Osteoblast (primary cell): ENCODE data around the gene TACR2. TPM values are rescaled to one million over a fixed set of nuclear protein-coding genes. Genes with fewer than 3 reads are reported as not detected.

ENCODE experiments used
- DNase-seq: peaks from one replicate; pipeline ENCODE4 v3.0.0; 2011; ENCODE audit warnings: low spot score, mixed read lengths; ENCODE audit not compliant: insufficient read length; ENCODE audit errors: missing footprints
- H2AFZ ChIP-seq: 2 replicates; pipeline ENCODE4 v1.6.0; 2011; ENCODE audit warnings: mild to moderate bottlenecking, low read length
- H3K27ac ChIP-seq: 2 replicates; pipeline ENCODE4 v1.5.1; 2011; ENCODE audit warnings: mild to moderate bottlenecking, low read depth, low read length, moderate library complexity
- H3K27me3 ChIP-seq: 2 replicates; pipeline ENCODE4 v1.6.0; 2012; ENCODE audit warnings: mild to moderate bottlenecking, control low read depth, inconsistent platforms, low read length, moderate library complexity; ENCODE audit not compliant: insufficient read depth
- H3K36me3 ChIP-seq: 2 replicates; pipeline ENCODE4 v1.5.1; 2011; ENCODE audit warnings: mild to moderate bottlenecking, low read length, control low read depth, moderate library complexity; ENCODE audit not compliant: insufficient read depth
- H3K4me1 ChIP-seq: 2 replicates; pipeline ENCODE4 v1.5.1; 2011; ENCODE audit warnings: mild to moderate bottlenecking, low read length, control low read depth, moderate library complexity; ENCODE audit not compliant: insufficient read depth
- H3K4me2 ChIP-seq: 2 replicates; pipeline ENCODE4 v1.6.0; 2011; ENCODE audit warnings: mild to moderate bottlenecking, low read length; ENCODE audit not compliant: insufficient read depth
- H3K4me3 ChIP-seq: fragments of 200-600 bp; sonication (generic); 3 replicates; pipeline ENCODE4 v1.5.1; 2012; ENCODE audit warnings: mild to moderate bottlenecking, low read length, inconsistent platforms; ENCODE audit not compliant: insufficient read depth
- H3K79me2 ChIP-seq: 2 replicates; pipeline ENCODE4 v1.6.0; 2012; ENCODE audit warnings: mild to moderate bottlenecking, low read length, control low read depth, inconsistent platforms; ENCODE audit not compliant: insufficient read depth
- H3K9me3 ChIP-seq: 2 replicates; pipeline ENCODE4 v1.5.1; 2011; ENCODE audit warnings: low read depth, low read length, control low read depth
- H4K20me1 ChIP-seq: 2 replicates; pipeline ENCODE4 v1.6.0; 2012; ENCODE audit warnings: mild to moderate bottlenecking, low read length, control low read depth; ENCODE audit not compliant: insufficient read depth
- CTCF ChIP-seq: IDR thresholded peaks from 2 replicates; pipeline ENCODE4 v1.5.1; 2011; ENCODE audit warnings: mild to moderate bottlenecking, low read depth, low read length, moderate library complexity; ENCODE audit errors: extremely low read depth
- total RNA-seq: library from RNA; depleted of rRNA; stranded (reverse); fragments of >200 nt; gene quantifications from 2 replicates; pipeline ENCODE4 v1.2.3, GENCODE V29; 2012

The TACR2 gene
- total RNA-seq, 1 donor = 0.36 TPM

DNA sequence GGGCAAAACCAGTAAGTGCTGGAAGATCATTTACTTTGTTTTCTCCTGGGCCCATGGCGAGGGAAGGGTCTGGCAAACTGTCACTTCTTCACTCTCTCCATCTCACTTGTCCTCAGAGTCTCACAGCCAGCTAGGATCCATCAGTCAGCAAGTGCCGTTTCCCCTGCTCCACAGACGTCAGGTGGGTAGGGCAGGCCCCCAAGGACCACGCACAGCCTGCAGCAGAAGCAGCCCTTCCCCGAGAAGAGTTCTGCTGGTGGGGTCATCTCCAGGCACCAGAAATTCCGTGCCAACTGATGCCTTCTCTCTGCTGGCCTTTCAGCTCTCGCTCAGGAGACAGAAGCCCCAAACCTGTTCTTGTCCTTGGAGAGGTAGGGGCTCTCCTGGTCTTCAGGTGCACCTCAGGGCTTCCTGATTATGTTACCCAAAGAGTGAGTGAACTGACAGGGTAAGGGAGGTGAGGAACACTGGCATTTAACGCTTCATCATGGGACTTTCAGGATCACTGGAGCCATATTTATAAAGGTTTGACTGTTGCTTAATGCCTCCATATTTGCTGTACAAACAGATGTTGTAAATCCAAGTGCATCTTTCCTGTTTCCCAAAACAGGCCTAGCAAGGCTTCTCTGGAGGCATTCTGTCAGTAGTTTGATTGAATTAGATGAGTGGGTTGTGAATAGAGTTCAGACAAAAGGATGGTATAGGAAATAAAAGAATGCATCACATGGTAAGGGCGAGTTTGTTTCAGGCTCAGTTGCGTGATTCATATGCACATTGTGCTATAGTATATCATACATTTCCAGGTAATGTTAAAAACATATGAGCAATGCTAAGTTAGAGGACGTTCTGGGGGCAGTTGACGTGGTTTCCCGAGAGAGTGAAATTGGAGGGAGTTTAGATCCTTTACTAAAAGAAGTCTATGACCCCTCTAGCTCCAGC, 20.9 kb upstream of the TACR2 start:
- no peaks in the 10 kb centered on the region for H4K20me1 ChIP-seq
- DNase-seq = no peak
- H3K4me1 ChIP-seq = peaks cover 28% of the 10 kb centered on the region
- no peaks in the 10 kb centered on the region for H3K9me3 ChIP-seq
- H3K27me3 ChIP-seq = no peaks in the 10 kb centered on the region
- no peaks in the 10 kb centered on the region for H3K79me2 ChIP-seq
- TF ChIP-seq CTCF = no peak
- no peak overlapping the region for H3K4me3 ChIP-seq
- H2AFZ ChIP-seq = no peak overlapping the region
- no peaks in the 10 kb centered on the region for H3K36me3 ChIP-seq
- no peak overlapping the region for H3K27ac ChIP-seq
- peak overlapping the region; percentile 71 for H3K4me2 ChIP-seq

DNA sequence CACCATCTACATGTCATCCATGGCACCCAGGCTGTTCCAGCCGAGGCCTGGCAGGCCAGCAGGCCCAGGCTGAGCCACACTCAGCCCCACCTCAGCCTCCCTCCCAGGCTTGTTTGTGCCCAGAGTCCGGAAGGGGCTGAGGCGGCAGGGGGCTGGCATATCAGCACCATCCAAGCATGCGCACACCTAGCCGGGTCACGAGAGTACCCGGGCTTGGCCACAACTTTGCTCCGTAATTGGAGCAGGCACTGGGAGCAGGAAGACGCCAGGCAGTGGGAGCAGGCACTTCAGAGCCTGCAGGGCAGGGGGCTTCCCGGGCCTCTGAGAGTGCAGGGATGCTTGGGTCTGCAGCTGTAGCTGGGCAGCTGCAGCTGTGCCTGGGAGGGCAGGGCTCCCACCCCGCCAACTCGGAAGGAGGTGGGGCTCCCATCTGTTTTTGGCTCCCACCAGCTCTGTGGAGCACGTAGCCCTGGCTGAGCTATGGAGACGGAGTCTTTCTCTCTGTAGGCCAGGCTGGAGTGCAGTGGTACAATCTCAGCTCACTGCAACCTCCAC, 19.3 kb upstream of the TACR2 start:
- no peak overlapping the region for H3K4me3 ChIP-seq
- H3K79me2 ChIP-seq = no peaks in the 10 kb centered on the region
- no peak for TF ChIP-seq CTCF
- no peak for DNase-seq
- no peak overlapping the region for H2AFZ ChIP-seq
- H4K20me1 ChIP-seq = no peaks in the 10 kb centered on the region
- no peaks in the 10 kb centered on the region for H3K27me3 ChIP-seq
- H3K36me3 ChIP-seq = no peaks in the 10 kb centered on the region
- no peak overlapping the region for H3K27ac ChIP-seq
- H3K9me3 ChIP-seq = no peaks in the 10 kb centered on the region
- no peak overlapping the region for H3K4me2 ChIP-seq
- peaks cover 28% of the 10 kb centered on the region for H3K4me1 ChIP-seq

DNA sequence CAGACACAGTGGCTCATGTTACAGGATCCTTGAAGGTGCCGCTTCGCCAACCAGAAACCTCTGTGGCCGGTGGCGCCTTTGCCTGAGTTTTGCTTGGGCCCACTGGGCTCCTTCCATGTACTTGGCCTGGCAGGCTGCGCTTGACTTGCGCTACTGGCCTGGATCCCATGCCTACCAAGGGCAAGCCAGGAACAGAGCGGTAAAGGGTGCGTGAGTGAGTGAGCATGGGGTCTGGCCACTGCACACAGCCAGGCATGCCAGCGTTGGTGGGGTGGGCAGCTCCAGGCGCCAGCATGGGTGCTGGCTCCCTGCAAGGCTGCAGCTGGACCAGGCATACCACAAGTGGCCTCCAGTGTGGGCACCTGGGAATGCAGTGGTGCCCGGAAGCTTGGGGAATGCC, 18.2 kb upstream of the TACR2 start:
- no peaks in the 10 kb centered on the region for H4K20me1 ChIP-seq
- no peaks in the 10 kb centered on the region for H3K79me2 ChIP-seq
- H3K4me3 ChIP-seq = no peak overlapping the region
- peaks cover 22% of the 10 kb centered on the region for H3K4me1 ChIP-seq
- H3K9me3 ChIP-seq = no peaks in the 10 kb centered on the region
- H3K27me3 ChIP-seq = no peaks in the 10 kb centered on the region
- H3K4me2 ChIP-seq = no peak overlapping the region
- DNase-seq = no peak
- no peak for TF ChIP-seq CTCF
- H3K36me3 ChIP-seq = no peaks in the 10 kb centered on the region
- no peak overlapping the region for H3K27ac ChIP-seq
- no peak overlapping the region for H2AFZ ChIP-seq

- Histone ChIP-seq H3K27me3 (no peaks in the 10 kb centered on the region), H3K36me3 (no peaks in the 10 kb centered on the region), H3K4me2 (no peak overlapping the region), H2AFZ (no peak overlapping the region), H3K27ac (no peak overlapping the region), H3K9me3 (no peaks in the 10 kb centered on the region), H3K4me1 (peaks cover 14% of the 10 kb centered on the region), H3K4me3 (no peak overlapping the region), H3K79me2 (no peaks in the 10 kb centered on the region), H4K20me1 (no peaks in the 10 kb centered on the region)
- TF ChIP-seq CTCF = no peak
- DNase-seq = no peak
These were observed 17.5 kb upstream of the TACR2 start for GRCh38 chr10:69434169-69434568.
